Left lung (tissue), 10 donors: ENCODE data around the gene TSR1. TPM values are rescaled to one million over a fixed set of nuclear protein-coding genes. Genes with fewer than 3 reads are reported as not detected.
A peak's percentile ranks its signal among the peaks of the same experiment; 100 is the strongest.

Experiments used
- ATAC-seq: fragments of 200-7000 bp; cut with Tn5 transposase; one replicate; pipeline ENCODE4 v1.9.1; 2020; ENCODE audit warnings: moderate library complexity
- DNase-seq, 4 donors: peaks; one replicate each; pipeline ENCODE4 v3.0.0-alpha.2; 2013 to 2020
- H3K27ac ChIP-seq, 2 donors: fragments of 200-600 bp; sonication (generic) in 1 of 2; one replicate each; pipeline versions ENCODE4 v1.5.0 to v1.8.0; 2020 to 2021
- H3K27me3 ChIP-seq, 2 donors: fragments of 200-600 bp; sonication (generic) in 1 of 2; one replicate each; pipeline versions ENCODE4 v1.5.0 to v1.8.0; 2020 to 2021
- H3K36me3 ChIP-seq, 2 donors: fragments of 200-600 bp; sonication (generic) in 1 of 2; one replicate each; pipeline versions ENCODE4 v1.5.0 to v1.8.0; 2020 to 2021
- H3K4me1 ChIP-seq, 2 donors: fragments of 200-600 bp; one replicate each; pipeline ENCODE4 v1.8.0; 2021
- H3K4me3 ChIP-seq, 2 donors: fragments of 200-600 bp; sonication (generic) in 1 of 2; one replicate each; pipeline versions ENCODE4 v1.5.0 to v1.8.0; 2020 to 2021; ENCODE audit warnings: mild to moderate bottlenecking in 1 of 2
- H3K9me3 ChIP-seq, 2 donors: fragments of 200-600 bp; sonication (generic) in 1 of 2; one replicate each; pipeline versions ENCODE4 v1.5.0 to v1.8.0; 2020 to 2021
- CTCF ChIP-seq, 2 donors: fragments of 200-600 bp; sonication (generic) in 1 of 2; IDR thresholded peaks; one replicate each; pipeline versions ENCODE4 v1.5.0 to v1.8.0; 2021; ENCODE audit warnings: antibody characterized with exemption in 2 of 2
- intact Hi-C, 2 donors: fragments of 100-400 bp; cut with DNase I; formaldehyde crosslinking; loops; one replicate each; pipeline versions ENCODE4 v1.11.2 to v1.14.2; 2022
- polyA plus RNA-seq, 6 donors: library from polyadenylated mRNA; unstranded; fragments of 120-200 nt; gene quantifications; one replicate each; pipeline ENCODE4 v1.2.1, GENCODE V29; 2013; ENCODE audit not compliant: insufficient read length in 6 of 6
- total RNA-seq, 2 donors: library from RNA; stranded (reverse); fragmentation: NEBNext Ultra II Directional; extraction: Animal tissue kit (Norgen Biotek cat#: 25700); gene quantifications; one replicate each; pipeline ENCODE4 v1.2.1, GENCODE V29; 2021
- donor health status: DM: no; HTN: yes; CAD: no.
- donor health status: DM: no; HTN: no; CAD: no.

The TSR1 gene
- total and polyA plus RNA-seq, 8 donors: 16.2 to 38.2 (median 35.6) TPM

GRCh38 chr17:2362016-2362415 lies 25.8 kb upstream of the TSR1 start:
- no peak for TF ChIP-seq CTCF (IDR thresholded peaks at IDR 0.05)
- Histone ChIP-seq H3K4me3 (no peak overlapping the region), H3K36me3 (peaks cover 0 to 59% of the 10 kb centered on the region in 2 donors), H3K27me3 (no peaks in the 10 kb centered on the region), H3K9me3 (no peaks in the 10 kb centered on the region), H3K4me1 (no peaks in the 10 kb centered on the region), H3K27ac (no peak overlapping the region)
- intact Hi-C loops: no loop called here
- DNase-seq (peak in 1 of 4 donors; percentile 61), ATAC-seq (no peak)

GRCh38 chr17:2361010-2361760 lies 24.9 kb upstream of the TSR1 start:
- H3K27me3 ChIP-seq: no peaks in the 10 kb centered on the region
- no peak for ATAC-seq

GRCh38 chr17:2357931-2358434 lies 21.7 kb upstream of the TSR1 start:
- Histone ChIP-seq H3K27me3 (no peaks in the 10 kb centered on the region), H3K4me3 (no peak overlapping the region), H3K27ac (no peak overlapping the region), H3K9me3 (no peaks in the 10 kb centered on the region), H3K36me3 (peaks cover 0 to 19% of the 10 kb centered on the region in 2 donors), H3K4me1 (peaks cover 0 to 5% of the 10 kb centered on the region in 2 donors)
- ATAC-seq (no peak), DNase-seq (peak in 1 of 4 donors; percentile 54)
- TF ChIP-seq CTCF (IDR thresholded peaks at IDR 0.05): no peak
- intact Hi-C loops: no loop called here

More at GRCh38 chr17:2361010-2361760, 24.9 kb upstream of the TSR1 start:
- DNase-seq: no peak
- TF ChIP-seq CTCF (IDR thresholded peaks at IDR 0.05): no peak
- intact Hi-C loops: no loop called here
- H3K27ac ChIP-seq: no peak overlapping the region
- peaks cover 0 to 51% of the 10 kb centered on the region in 2 donors for H3K36me3 ChIP-seq
- H3K9me3 ChIP-seq: no peaks in the 10 kb centered on the region
- no peak overlapping the region for H3K4me3 ChIP-seq
- H3K4me1 ChIP-seq: no peaks in the 10 kb centered on the region

GRCh38 chr17:2357237-2357636 lies 21.0 kb upstream of the TSR1 start:
- intact Hi-C loops: no loop called here
- Histone ChIP-seq H3K4me1 (peaks cover 0 to 5% of the 10 kb centered on the region in 2 donors), H3K27ac (no peak overlapping the region), H3K4me3 (no peak overlapping the region), H3K27me3 (no peaks in the 10 kb centered on the region), H3K9me3 (no peaks in the 10 kb centered on the region), H3K36me3 (peaks cover 0 to 12% of the 10 kb centered on the region in 2 donors)
- TF ChIP-seq CTCF (IDR thresholded peaks at IDR 0.05): no peak
- DNase-seq: no peak
- no peak for ATAC-seq

GRCh38 chr17:2354311-2354710 lies 18.1 kb upstream of the TSR1 start:
- intact Hi-C loops: no loop called here
- Histone ChIP-seq H3K36me3 (no peaks in the 10 kb centered on the region), H3K4me1 (peaks cover 0 to 5% of the 10 kb centered on the region in 2 donors), H3K4me3 (no peak overlapping the region), H3K9me3 (no peaks in the 10 kb centered on the region), H3K27me3 (no peaks in the 10 kb centered on the region), H3K27ac (no peak overlapping the region)
- no peak for DNase-seq
- no peak for TF ChIP-seq CTCF (IDR thresholded peaks at IDR 0.05)
- ATAC-seq: no peak
